H9 (cell line): ENCODE results near the gene COL4A4. TPM values are rescaled to one million over a fixed set of nuclear protein-coding genes. Genes with fewer than 3 reads are reported as not detected.

Experiments
- DNase-seq: peaks from one replicate; pipeline ENCODE4 v3.0.0-alpha.2; 2017
- H2AFZ ChIP-seq: one replicate; pipeline ENCODE4 v1.6.1; 2013; ENCODE audit warnings: mild to moderate bottlenecking, low read length, control low read depth, moderate library complexity
- H2AK5ac ChIP-seq: 2 replicates; pipeline ENCODE4 v1.6.1; 2013; ENCODE audit warnings: low read length, control low read depth, mixed read lengths; ENCODE audit not compliant: insufficient read length
- H2BK120ac ChIP-seq: one replicate; pipeline ENCODE4 v1.6.1; 2013; ENCODE audit warnings: low read depth, mild to moderate bottlenecking, low read length, control low read depth, inconsistent platforms; ENCODE audit not compliant: poor library complexity, severe bottlenecking
- H2BK12ac ChIP-seq: 2 replicates; pipeline ENCODE4 v1.6.1; 2013; ENCODE audit warnings: low read length, control low read depth, mixed read lengths, low read depth; ENCODE audit not compliant: insufficient read length
- H2BK15ac ChIP-seq: 2 replicates; pipeline ENCODE4 v1.6.1; 2013; ENCODE audit warnings: low read depth, low read length, control low read depth
- H2BK20ac ChIP-seq: one replicate; pipeline ENCODE4 v1.6.1; 2013; ENCODE audit warnings: low read depth, mild to moderate bottlenecking, low read length, control low read depth, inconsistent platforms; ENCODE audit not compliant: poor library complexity, severe bottlenecking
- H2BK5ac ChIP-seq: 2 replicates; pipeline ENCODE4 v1.6.1; 2013; ENCODE audit warnings: low read length, control low read depth, mixed read lengths; ENCODE audit not compliant: insufficient read length
- H3K14ac ChIP-seq: 2 replicates; pipeline ENCODE4 v1.6.1; 2013; ENCODE audit warnings: low read length, control low read depth; ENCODE audit not compliant: insufficient read depth
- H3K18ac ChIP-seq: 2 replicates; pipeline ENCODE4 v1.6.1; 2013; ENCODE audit warnings: low read depth, mild to moderate bottlenecking, mixed read lengths, low read length, control low read depth; ENCODE audit not compliant: insufficient read length
- H3K23ac ChIP-seq: 2 replicates; pipeline ENCODE4 v1.6.1; 2013; ENCODE audit warnings: low read length, control low read depth, mixed read lengths, low read depth; ENCODE audit not compliant: insufficient read length
- H3K23me2 ChIP-seq: 2 replicates; pipeline ENCODE4 v1.6.1; 2013; ENCODE audit warnings: low read depth, mild to moderate bottlenecking, mixed read lengths, low read length, control low read depth; ENCODE audit not compliant: insufficient read length, poor library complexity, severe bottlenecking
- H3K27ac ChIP-seq: 2 replicates; pipeline ENCODE4 v1.5.1; 2013; ENCODE audit warnings: low read length, control low read depth, mixed read lengths, low read depth; ENCODE audit not compliant: insufficient read length
- H3K27me3 ChIP-seq: 2 replicates; pipeline ENCODE4 v1.6.1; 2013; ENCODE audit warnings: low read length, control low read depth, inconsistent platforms; ENCODE audit not compliant: insufficient read depth
- H3K4ac ChIP-seq: 2 replicates; pipeline ENCODE4 v1.6.1; 2013; ENCODE audit warnings: low read depth, mild to moderate bottlenecking, control low read depth, inconsistent platforms, low read length, moderate library complexity
- H3K4me1 ChIP-seq: 2 replicates; pipeline ENCODE4 v1.6.1; 2013; ENCODE audit warnings: low read length, control low read depth, inconsistent platforms; ENCODE audit not compliant: insufficient read depth
- H3K4me2 ChIP-seq: 2 replicates; pipeline ENCODE4 v1.6.1; 2013; ENCODE audit warnings: low read length, control low read depth, mixed read lengths; ENCODE audit not compliant: insufficient read length, insufficient read depth
- H3K56ac ChIP-seq: 2 replicates; pipeline ENCODE4 v1.6.1; 2013; ENCODE audit warnings: low read depth, mild to moderate bottlenecking, mixed read lengths, low read length, control low read depth; ENCODE audit not compliant: insufficient read length
- H3K79me1 ChIP-seq: 2 replicates; pipeline ENCODE4 v1.6.1; 2013; ENCODE audit warnings: low read depth, mild to moderate bottlenecking, moderate library complexity, low read length, control low read depth, inconsistent platforms; ENCODE audit not compliant: insufficient read depth, poor library complexity, severe bottlenecking
- H3K79me2 ChIP-seq: 2 replicates; pipeline ENCODE4 v1.6.1; 2013; ENCODE audit warnings: low read length, control low read depth, inconsistent platforms; ENCODE audit not compliant: insufficient read depth
- H3K9ac ChIP-seq: 2 replicates; pipeline ENCODE4 v1.6.1; 2013; ENCODE audit warnings: low read length, control low read depth, mixed read lengths; ENCODE audit not compliant: insufficient read length; ENCODE audit errors: extremely low read depth
- H3K9me3 ChIP-seq: one replicate; pipeline ENCODE4 v1.6.1; 2013; ENCODE audit warnings: low read depth, low read length, inconsistent platforms; ENCODE audit not compliant: control insufficient read depth
- H3T11ph ChIP-seq: one replicate; pipeline ENCODE4 v1.6.1; 2013; ENCODE audit warnings: mild to moderate bottlenecking, low read length, control low read depth, inconsistent platforms
- H4K20me1 ChIP-seq: one replicate; pipeline ENCODE4 v1.6.1; 2013; ENCODE audit not compliant: control insufficient read depth, insufficient read length, insufficient read depth
- H4K5ac ChIP-seq: 2 replicates; pipeline ENCODE4 v1.6.1; 2013; ENCODE audit warnings: low read depth, mild to moderate bottlenecking, mixed read lengths, low read length, control low read depth; ENCODE audit not compliant: insufficient read length
- H4K8ac ChIP-seq: replicated peaks from 2 replicates; pipeline ENCODE4 v1.6.1; 2013; ENCODE audit warnings: low read length, control low read depth, mixed read lengths, low read depth; ENCODE audit not compliant: insufficient read length
- H4K91ac ChIP-seq: 2 replicates; pipeline ENCODE4 v1.6.1; 2013; ENCODE audit warnings: low read depth, mild to moderate bottlenecking, moderate library complexity, mixed read lengths, low read length, control low read depth; ENCODE audit not compliant: insufficient read length
- H3K27ac Mint-ChIP-seq, 3 experiments: 2 replicates in 2 of 3; 3 replicates in 1 of 3; pipeline ENCODE4 v1.8.0; 2020 to 2021; ENCODE audit warnings: mixed read lengths in 3 of 3, mild to moderate bottlenecking in 1 of 3, moderate library complexity in 1 of 3
- H3K27me3 Mint-ChIP-seq: 2 replicates; pipeline ENCODE4 v1.8.0; 2021; ENCODE audit warnings: low read depth, mild to moderate bottlenecking, moderate library complexity, mixed read lengths
- H3K36me3 Mint-ChIP-seq, 3 experiments: 2 replicates in 2 of 3; 3 replicates in 1 of 3; pipeline ENCODE4 v1.8.0; 2020 to 2021; ENCODE audit warnings: low read depth in 3 of 3, mixed read lengths in 3 of 3; ENCODE audit not compliant: insufficient read depth in 1 of 3
- H3K4me1 Mint-ChIP-seq, 2 experiments: 2 replicates each; pipeline ENCODE4 v1.8.0; 2020; ENCODE audit warnings: mixed read lengths in 2 of 2
- H3K4me3 Mint-ChIP-seq, 2 experiments: 2 replicates in 1 of 2; 3 replicates in 1 of 2; pipeline ENCODE4 v1.8.0; 2020 to 2021; ENCODE audit warnings: mild to moderate bottlenecking in 2 of 2, mixed read lengths in 2 of 2, moderate library complexity in 1 of 2
- H3K9me3 Mint-ChIP-seq, 2 experiments: 2 replicates in 1 of 2; 3 replicates in 1 of 2; pipeline ENCODE4 v1.8.0; 2020; ENCODE audit warnings: mild to moderate bottlenecking in 2 of 2, mixed read lengths in 2 of 2, moderate library complexity in 1 of 2
- CTCF ChIP-seq: fragments of 200-600 bp; sonication (generic); conservative IDR thresholded peaks from 3 replicates; pipeline ENCODE4 v1.8.0; 2021; ENCODE audit warnings: antibody characterized with exemption, mild to moderate bottlenecking
- WGBS: extraction: QIAGEN DNeasy Blood & Tissue Kit; methylation state at CpG from one replicate; pipeline ENCODE4 v1.1.7; 2013; ENCODE audit warnings: missing lambda C conversion rate, low lambda C conversion rate, mixed read lengths; ENCODE audit not compliant: insufficient read length; ENCODE audit errors: extremely low coverage; 5-methylcytosine and 5-hydroxymethylcytosine counted together
- total RNA-seq: library from RNA; stranded (reverse); gene quantifications from 2 replicates; pipeline ENCODE4 v1.2.1, GENCODE V29; 2021

COL4A4 gene
- total RNA-seq, 1 experiment from 2014 or later = 0.92 TPM

- no peak overlapping the region for H2AFZ ChIP-seq
- H3K27ac Mint-ChIP-seq = peak overlapping the region in 1 of 3 experiments; percentile 4; a peak in 1 of 7 replicates
- H3K14ac ChIP-seq = no peak overlapping the region
- no peak overlapping the region for H2BK12ac ChIP-seq
- H3K9me3 ChIP-seq = no peaks in the 10 kb centered on the region
- H3K79me1 ChIP-seq = no peaks in the 10 kb centered on the region
- H3K9me3 Mint-ChIP-seq = peaks cover 5 to 7% of the 10 kb centered on the region in 2 experiments; a peak in 4 of 5 replicates
- H3K23me2 ChIP-seq = no peaks in the 10 kb centered on the region
- no peak overlapping the region for H3K18ac ChIP-seq
- H3K27ac ChIP-seq = no peak overlapping the region
- peaks cover 9% of the 10 kb centered on the region in 2 experiments for H3K4me1 Mint-ChIP-seq
- peak overlapping the region; percentile 30 for H2BK5ac ChIP-seq
- H3K4me3 Mint-ChIP-seq = no peak overlapping the region
- H3K4me1 ChIP-seq = peaks cover 3% of the 10 kb centered on the region; the same call in 1 of the 2 replicates
- H2AK5ac ChIP-seq = no peak overlapping the region
- H3K4ac ChIP-seq = no peak overlapping the region; the same call in 1 of the 2 replicates
- H2BK15ac ChIP-seq = no peak overlapping the region
- no peaks in the 10 kb centered on the region for H3K79me2 ChIP-seq
- H3K36me3 Mint-ChIP-seq = peaks cover 11 to 14% (median 12%) of the 10 kb centered on the region in 3 experiments; a peak in 6 of 7 replicates
- WGBS = no CpG with 5 or more reads among the region's 6 CpGs
- no peak overlapping the region for H4K8ac ChIP-seq
- H3K9ac ChIP-seq = no peak overlapping the region
- no peaks in the 10 kb centered on the region for H4K20me1 ChIP-seq
- no peak overlapping the region for H4K5ac ChIP-seq
- H4K91ac ChIP-seq = no peak overlapping the region
- H2BK20ac ChIP-seq = no peak overlapping the region
- H3K27me3 ChIP-seq = no peaks in the 10 kb centered on the region
- no peak overlapping the region for H2BK120ac ChIP-seq
- no peak for DNase-seq
- H3K23ac ChIP-seq = no peak overlapping the region
- no peak overlapping the region for H3K4me2 ChIP-seq
- H3K56ac ChIP-seq = no peak overlapping the region
- H3T11ph ChIP-seq = no peak overlapping the region
- TF ChIP-seq CTCF = no peak
- no peaks in the 10 kb centered on the region for H3K27me3 Mint-ChIP-seq
These were observed 159.5 kb downstream of the COL4A4 start for GRCh38 chr2:227004482-227004881.
